Transverse colon (tissue), 4 donors: ENCODE data around the gene CDC42SE1. TPM values are rescaled to one million over a fixed set of nuclear protein-coding genes. Genes with fewer than 3 reads are reported as not detected.

Experiments used
- DNase-seq: peaks from one replicate; pipeline ENCODE4 v3.0.0-alpha.2; 2019
- H3K27ac ChIP-seq, 4 donors: fragments of 200-600 bp; sonication (generic); 2 replicates each; pipeline ENCODE4 v1.5.1; 2016 to 2018; ENCODE audit warnings: inconsistent platforms in 4 of 4
- H3K27me3 ChIP-seq: fragments of 200-600 bp; sonication (generic); 2 replicates; pipeline ENCODE4 v1.5.1; 2017; ENCODE audit warnings: inconsistent platforms
- H3K36me3 ChIP-seq, 4 donors: fragments of 200-600 bp; sonication (generic); 2 replicates each; pipeline ENCODE4 v1.5.1; 2017 to 2019; ENCODE audit warnings: inconsistent platforms in 4 of 4
- H3K4me1 ChIP-seq, 4 donors: fragments of 200-600 bp; sonication (generic); 2 replicates each; pipeline ENCODE4 v1.5.1; 2017 to 2020; ENCODE audit warnings: inconsistent platforms in 4 of 4
- H3K4me3 ChIP-seq, 4 donors: fragments of 200-600 bp; sonication (generic); 1 replicate in 1 of 4; 2 replicates in 3 of 4; pipeline versions ENCODE4 v1.5.1 to v1.6.1; 2017 to 2019; ENCODE audit warnings: inconsistent platforms in 4 of 4
- H3K9me3 ChIP-seq, 2 donors: fragments of 200-600 bp; sonication (generic); 2 replicates each; pipeline ENCODE4 v1.5.1; 2017 to 2019; ENCODE audit warnings: inconsistent platforms in 2 of 2
- EP300 ChIP-seq: sonication (generic); formaldehyde crosslinking; IDR thresholded peaks from one replicate; pipeline ENCODE4 v1.6.1; 2017; ENCODE audit warnings: antibody characterized with exemption, low read depth
- POLR2A ChIP-seq: fragments of 450-650 bp; IDR thresholded peaks from one replicate; pipeline ENCODE4 v1.6.1; 2016; ENCODE audit warnings: antibody characterized with exemption, mild to moderate bottlenecking, moderate library complexity
- POLR2AphosphoS5 ChIP-seq, 3 donors: sonication (generic); formaldehyde crosslinking; IDR thresholded peaks; one replicate each; pipeline ENCODE4 v1.6.1; 2016; ENCODE audit warnings: antibody characterized with exemption in 3 of 3
- WGBS, 2 donors: methylation state at CpG; one replicate each; pipeline ENCODE4 v1.1.5; 2018; ENCODE audit warnings: low coverage in 1 of 2; 5-methylcytosine and 5-hydroxymethylcytosine counted together
- in situ Hi-C, 4 donors: fragments of 200-750 bp; cut with MboI; loops; one replicate each; pipeline versions ENCODE4 v1.15.0 to v1.15.1; 2017; ENCODE audit warnings: low sequenced_read_pairs in 3 of 4, low pct_ligation_motif_present in 1 of 4, low pct_unique_long_range_greater_than_20kb in 1 of 4
- intact Hi-C: fragments of 100-400 bp; cut with DNase I; formaldehyde crosslinking; loops from one replicate; pipeline ENCODE4 v1.15.1; 2023; ENCODE audit warnings: low total_unique reads
- total RNA-seq, 4 donors: library from RNA; depleted of rRNA; stranded (reverse); fragments of >200 nt; gene quantifications; one replicate each; pipeline ENCODE4 v1.1.0, GENCODE V29; 2016
- TF ChIP-seq, protein P1 (sequence below), 5 experiments: fragments of 200-600 bp in 3 of 5; fragments of 450-650 bp in 2 of 5; sonication (generic) in 3 of 5; IDR thresholded peaks; 1 replicate in 2 of 5; 2 replicates in 3 of 5; pipeline ENCODE4 v1.5.1; 2016 to 2017; ENCODE audit warnings: antibody characterized with exemption in 5 of 5, inconsistent platforms in 3 of 5, mild to moderate bottlenecking in 2 of 5, moderate library complexity in 1 of 5

Gene CDC42SE1
- total RNA-seq, 4 donors from 2014 or later: 34.4 to 90.2 (median 57.5) TPM

DNA sequence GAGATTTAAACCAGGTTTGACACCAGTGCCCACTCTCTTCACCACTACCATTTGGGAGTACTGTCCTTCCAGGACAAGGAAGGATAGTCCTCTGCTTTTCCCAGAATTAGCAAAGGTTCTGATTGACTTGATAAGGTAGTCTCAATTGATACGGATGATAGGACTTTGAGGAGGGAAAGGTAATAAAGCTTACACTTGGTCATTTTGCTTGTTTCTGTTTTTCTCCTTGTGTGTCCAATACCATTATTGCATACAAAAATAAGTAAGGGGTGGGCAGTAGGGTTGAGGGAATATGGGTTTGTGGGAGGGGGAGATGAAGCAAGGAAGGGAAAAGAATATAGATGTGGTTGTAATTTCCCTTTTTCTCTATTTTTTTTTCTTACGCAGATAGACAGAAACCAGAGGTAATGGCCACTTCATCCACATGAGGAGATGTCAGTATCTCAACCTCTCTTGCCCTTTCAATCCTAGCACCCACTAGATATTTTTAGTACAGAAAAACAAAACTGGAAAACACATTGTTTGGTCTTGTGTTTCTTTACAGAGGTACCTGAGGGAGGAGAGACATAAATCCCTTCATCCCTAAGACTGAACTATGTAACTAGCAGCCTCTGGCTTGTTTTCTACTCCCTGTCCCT, 9.3 kb downstream of the CDC42SE1 start:
- H3K4me3 ChIP-seq: no peak overlapping the region
- TF ChIP-seq POLR2A: peak; percentile 13
- TF ChIP-seq EP300: no peak
- peaks cover 5 to 17% (median 12%) of the 10 kb centered on the region in 4 donors for H3K4me1 ChIP-seq
- H3K9me3 ChIP-seq: no peaks in the 10 kb centered on the region
- H3K36me3 ChIP-seq: peaks cover 0 to 31% (median 11%) of the 10 kb centered on the region in 4 donors
- H3K27me3 ChIP-seq: no peaks in the 10 kb centered on the region
- no peak for DNase-seq
- intact Hi-C loops: no loop called here
- H3K27ac ChIP-seq: no peak overlapping the region
- 77 to 84% methylated on average over 2 of the region's 2 CpGs for WGBS, 2 donors
- in situ Hi-C loops: no loop called here

- Histone ChIP-seq H3K27ac (no peak overlapping the region), H3K36me3 (peaks cover 0 to 24% (median 9%) of the 10 kb centered on the region in 4 donors), H3K4me3 (no peak overlapping the region), H3K4me1 (peaks cover 3 to 16% (median 10%) of the 10 kb centered on the region in 4 donors), H3K27me3 (no peaks in the 10 kb centered on the region), H3K9me3 (no peaks in the 10 kb centered on the region)
- DNase-seq: no peak
- 89% methylated on average over 5 of the region's 5 CpGs; no CpG with 5 or more reads in 1 of the 2 donors for WGBS, 2 donors
- in situ Hi-C loops (loop anchor here in 1 of 4 donors (25.0 kb wide), 1 partner anchor 113 kb away; the partner anchor contains the start of genes LYSMD1, SCNM1 and TNFAIP8L2), intact Hi-C loops (no loop called here)
- no peak for TF ChIP-seq POLR2AphosphoS5 (IDR thresholded peaks at IDR 0.05)
- TF ChIP-seq EP300: no peak
- TF ChIP-seq, protein P1, sequence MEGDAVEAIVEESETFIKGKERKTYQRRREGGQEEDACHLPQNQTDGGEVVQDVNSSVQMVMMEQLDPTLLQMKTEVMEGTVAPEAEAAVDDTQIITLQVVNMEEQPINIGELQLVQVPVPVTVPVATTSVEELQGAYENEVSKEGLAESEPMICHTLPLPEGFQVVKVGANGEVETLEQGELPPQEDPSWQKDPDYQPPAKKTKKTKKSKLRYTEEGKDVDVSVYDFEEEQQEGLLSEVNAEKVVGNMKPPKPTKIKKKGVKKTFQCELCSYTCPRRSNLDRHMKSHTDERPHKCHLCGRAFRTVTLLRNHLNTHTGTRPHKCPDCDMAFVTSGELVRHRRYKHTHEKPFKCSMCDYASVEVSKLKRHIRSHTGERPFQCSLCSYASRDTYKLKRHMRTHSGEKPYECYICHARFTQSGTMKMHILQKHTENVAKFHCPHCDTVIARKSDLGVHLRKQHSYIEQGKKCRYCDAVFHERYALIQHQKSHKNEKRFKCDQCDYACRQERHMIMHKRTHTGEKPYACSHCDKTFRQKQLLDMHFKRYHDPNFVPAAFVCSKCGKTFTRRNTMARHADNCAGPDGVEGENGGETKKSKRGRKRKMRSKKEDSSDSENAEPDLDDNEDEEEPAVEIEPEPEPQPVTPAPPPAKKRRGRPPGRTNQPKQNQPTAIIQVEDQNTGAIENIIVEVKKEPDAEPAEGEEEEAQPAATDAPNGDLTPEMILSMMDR (IDR thresholded peaks at IDR 0.05): no peak
- TF ChIP-seq POLR2A: no peak
Measured at GRCh38 chr1:151049458-151049857, 10.0 kb downstream of the CDC42SE1 start.

DNA sequence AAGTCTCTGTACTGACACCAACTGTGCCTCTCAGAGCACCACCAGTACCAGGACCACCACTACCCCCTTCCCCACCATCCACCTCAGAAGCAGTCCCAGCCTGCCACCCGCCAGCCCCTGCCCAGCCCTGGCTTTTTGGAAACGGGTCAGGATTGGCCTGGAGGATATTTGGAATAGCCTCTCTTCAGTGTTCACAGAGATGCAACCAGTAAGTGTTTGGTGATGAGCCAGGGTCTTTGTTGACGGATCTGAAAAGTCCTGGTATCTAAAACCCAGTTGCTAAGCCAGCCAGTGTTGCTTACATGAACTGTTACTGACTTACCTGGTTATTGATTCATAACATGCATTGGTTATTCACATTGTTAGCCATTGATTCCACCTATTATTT, 10.8 kb downstream of the CDC42SE1 start:
- TF ChIP-seq, protein P1 (IDR thresholded peaks at IDR 0.05): peak in 3 of 5 experiments; percentile 41 to 53 (median 43)
- TF ChIP-seq EP300: no peak
- no peak for TF ChIP-seq POLR2AphosphoS5 (IDR thresholded peaks at IDR 0.05)
- no peak for TF ChIP-seq POLR2A
- Histone ChIP-seq H3K4me3 (peak overlapping the region; percentile 54 to 80 (median 62)), H3K27ac (peak overlapping the region; percentile 85 to 89 (median 88)), H3K27me3 (no peaks in the 10 kb centered on the region), H3K36me3 (peaks cover 0 to 17% (median 5%) of the 10 kb centered on the region in 4 donors), H3K4me1 (peaks cover 3 to 16% (median 10%) of the 10 kb centered on the region in 4 donors), H3K9me3 (no peaks in the 10 kb centered on the region)
- intact Hi-C loops (no loop called here), in situ Hi-C loops (loop anchor here in 1 of 4 donors (25.0 kb wide), 1 partner anchor 114 kb away; the partner anchor contains the start of genes LYSMD1, SCNM1 and TNFAIP8L2)
- DNase-seq: no peak
- 35 to 40% methylated on average over 1 to 3 of the region's 3 CpGs for WGBS, 2 donors

GRCh38 chr1:151047925-151048644, 11.3 kb downstream of the CDC42SE1 start:
- 1% methylated on average over 40 of the region's 48 CpGs; no CpG with 5 or more reads in 1 of the 2 donors for WGBS, 2 donors
- TF ChIP-seq EP300 (no peak), POLR2AphosphoS5 (IDR thresholded peaks at IDR 0.05) (peak in 2 of 3 donors; percentile 25 to 61), POLR2A (no peak)
- TF ChIP-seq, protein P1 (IDR thresholded peaks at IDR 0.05): peak in 2 of 5 experiments; percentile 52 to 56

More at GRCh38 chr1:151047925-151048644, 11.3 kb downstream of the CDC42SE1 start:
- peak overlapping the region; percentile 85 to 89 (median 88) for H3K27ac ChIP-seq
- H3K4me3 ChIP-seq: peak overlapping the region; percentile 54 to 80 (median 62)
- peaks cover 3 to 16% (median 10%) of the 10 kb centered on the region in 4 donors for H3K4me1 ChIP-seq
- peaks cover 0 to 11% (median 2%) of the 10 kb centered on the region in 4 donors for H3K36me3 ChIP-seq
- H3K9me3 ChIP-seq: no peaks in the 10 kb centered on the region
- intact Hi-C loops (no loop called here), in situ Hi-C loops (loop anchor here in 1 of 4 donors (25.0 kb wide), 1 partner anchor 114 kb away; the partner anchor contains the start of genes LYSMD1, SCNM1 and TNFAIP8L2)
- H3K27me3 ChIP-seq: no peaks in the 10 kb centered on the region
- peak; percentile 76 for DNase-seq
